ENCODE data around the gene ZBTB24. TPM values are rescaled to one million over a fixed set of nuclear protein-coding genes. Genes with fewer than 3 reads are reported as not detected.

Gene ZBTB24
- total RNA-seq, 2 experiments from 2014 or later = 10.5 to 11.8 TPM

GRCh38 chr6:109485266-109485935, 2.4 kb upstream of the ZBTB24 start:
- Mint-ChIP-seq H3K27ac (no peak overlapping the region), H3K27me3 (no peaks in the 10 kb centered on the region), H3K4me3 (no peak overlapping the region), H3K9me3 (no peaks in the 10 kb centered on the region), H3K4me1 (ENCODE audit: low read depth) (peaks cover 23% of the 10 kb centered on the region), H3K36me3 (ENCODE audit: low read depth) (peaks cover 19% of the 10 kb centered on the region)
- ChIA-PET CTCF (interaction anchor here (0.8 kb wide), 1 partner anchor 298 kb away, joined by 4 read pairs; no protein-coding TSS in a partner anchor), POLR2A (interaction anchor here (0.8 to 1.4 kb wide), 3 partner anchors 21 to 103 kb away, joined by 3 to 7 read pairs (median 4); partner anchors contain the start of gene CD164)
- intact Hi-C loops (cut with micrococcal nuclease) = no loop called here
- ATAC-seq (no peak), DNase-seq (no peak)
- no peak for TF ChIP-seq CTCF (IDR thresholded peaks at IDR 0.05)

- peak overlapping the region; percentile 70 for H3K4me3 Mint-ChIP-seq
- POLR2A ChIA-PET = interaction anchor here (1.1 to 1.4 kb wide), 2 partner anchors 43 to 102 kb away, joined by 4 to 6 read pairs; partner anchors contain the start of genes CD164, PPIL6 and SMPD2
- DNase-seq (no peak), ATAC-seq (no peak)
- CTCF ChIA-PET = no interaction called here
- peaks cover 28% of the 10 kb centered on the region for H3K36me3 Mint-ChIP-seq (ENCODE audit: low read depth)
- intact Hi-C loops (cut with micrococcal nuclease) = loop anchor here (5.0 kb wide), 1 partner anchor 42 kb away; the partner anchor contains the start of genes PPIL6 and SMPD2
- peak overlapping the region; percentile 52 for H3K27ac Mint-ChIP-seq
- no peaks in the 10 kb centered on the region for H3K9me3 Mint-ChIP-seq
- H3K27me3 Mint-ChIP-seq = no peaks in the 10 kb centered on the region
- H3K4me1 Mint-ChIP-seq (ENCODE audit: low read depth) = peaks cover 25% of the 10 kb centered on the region
- TF ChIP-seq CTCF (IDR thresholded peaks at IDR 0.05) = no peak
Measured at GRCh38 chr6:109484122-109484521, 1.1 kb upstream of the ZBTB24 start.

GRCh38 chr6:109483735-109484057, 677 bp upstream of the ZBTB24 start:
- no peak for DNase-seq
- CTCF ChIA-PET = no interaction called here
- H3K4me3 Mint-ChIP-seq = peak overlapping the region; percentile 70
- no peaks in the 10 kb centered on the region for H3K9me3 Mint-ChIP-seq
- no peak for TF ChIP-seq CTCF (IDR thresholded peaks at IDR 0.05)
- intact Hi-C loops (cut with micrococcal nuclease) = loop anchor here (5.0 kb wide), 1 partner anchor 41 kb away; the partner anchor contains the start of genes PPIL6 and SMPD2
- H3K27me3 Mint-ChIP-seq = no peaks in the 10 kb centered on the region
- peak overlapping the region; percentile 52 for H3K27ac Mint-ChIP-seq
- H3K4me1 Mint-ChIP-seq (ENCODE audit: low read depth) = peaks cover 29% of the 10 kb centered on the region
- POLR2A ChIA-PET = no interaction called here
- H3K36me3 Mint-ChIP-seq (ENCODE audit: low read depth) = peaks cover 33% of the 10 kb centered on the region
- ATAC-seq = peak; percentile 3

GRCh38 chr6:109480993-109481480, 2.0 kb downstream of the ZBTB24 start:
- intact Hi-C loops (cut with micrococcal nuclease) = loop anchor here (5.0 kb wide), 1 partner anchor 39 kb away; the partner anchor contains the start of genes PPIL6 and SMPD2
- ATAC-seq (no peak), DNase-seq (no peak)
- POLR2A ChIA-PET = interaction anchor here (0.6 to 3.5 kb wide), 7 partner anchors 11 to 99 kb away, joined by 3 to 13 read pairs (median 5); partner anchors contain the start of gene CD164
- Mint-ChIP-seq H3K27me3 (no peaks in the 10 kb centered on the region), H3K4me3 (peak overlapping the region; percentile 96), H3K36me3 (ENCODE audit: low read depth) (peaks cover 55% of the 10 kb centered on the region), H3K27ac (peak overlapping the region; percentile 22), H3K4me1 (ENCODE audit: low read depth) (peaks cover 53% of the 10 kb centered on the region), H3K9me3 (no peaks in the 10 kb centered on the region)
- TF ChIP-seq CTCF (IDR thresholded peaks at IDR 0.05) = no peak
- CTCF ChIA-PET = interaction anchor here (0.8 to 2.0 kb wide), 4 partner anchors 9 to 40 kb away, joined by 3 to 10 read pairs (median 4); partner anchors contain the start of genes PPIL6 and SMPD2
